Mononuclear cell (primary cell): ENCODE data around the gene TTLL7. TPM values are rescaled to one million over a fixed set of nuclear protein-coding genes. Genes with fewer than 3 reads are reported as not detected.
"Not testable (repeated sequence)": the region's sequence is repeated elsewhere in the genome, so short reads cannot be mapped to it uniquely, and the experiment has no call there.

ENCODE experiments used
- H3K27me3 ChIP-seq: 2 replicates; pipeline ENCODE4 v1.6.0; 2011; ENCODE audit warnings: low read length, control low read depth; ENCODE audit not compliant: insufficient read depth
- H3K4me1 ChIP-seq: 2 replicates; pipeline ENCODE4 v1.5.1; 2011; ENCODE audit warnings: mild to moderate bottlenecking, low read length, control low read depth; ENCODE audit not compliant: insufficient read depth
- H3K4me3 ChIP-seq: 2 replicates; pipeline ENCODE4 v1.5.1; 2011; ENCODE audit warnings: mild to moderate bottlenecking, low read length, moderate library complexity
- H3K9me3 ChIP-seq: 2 replicates; pipeline ENCODE4 v1.5.1; 2011; ENCODE audit warnings: low read depth, mild to moderate bottlenecking, control low read depth, low read length
- total RNA-seq: library from RNA; depleted of rRNA; stranded (reverse); fragments of >200 nt; gene quantifications from one replicate; pipeline ENCODE4 v1.2.3, GENCODE V29; 2012

Gene TTLL7
- total RNA-seq, 1 donor, result 0.84 TPM

- Histone ChIP-seq H3K9me3 (no peaks in the 10 kb centered on the region), H3K27me3 (peaks cover 44% of the 10 kb centered on the region), H3K4me1 (peaks cover 12% of the 10 kb centered on the region), H3K4me3 (no peak overlapping the region)
These were observed 2.1 kb upstream of the TTLL7 start for GRCh38 chr1:84000954-84001495.

- Histone ChIP-seq H3K4me1 (peaks cover 12% of the 10 kb centered on the region), H3K4me3 (no peak overlapping the region), H3K27me3 (peaks cover 44% of the 10 kb centered on the region), H3K9me3 (no peaks in the 10 kb centered on the region)
These were observed 1.4 kb upstream of the TTLL7 start for GRCh38 chr1:84000196-84000885.

GRCh38 chr1:83999316-83999819 is 436 bp upstream of the TTLL7 start:
- H3K4me3 ChIP-seq, result peak overlapping the region; percentile 44
- H3K27me3 ChIP-seq, result peaks cover 44% of the 10 kb centered on the region
- H3K4me1 ChIP-seq, result peaks cover 12% of the 10 kb centered on the region
- no peaks in the 10 kb centered on the region for H3K9me3 ChIP-seq

- Histone ChIP-seq H3K4me1 (peaks cover 12% of the 10 kb centered on the region), H3K4me3 (no peak overlapping the region), H3K9me3 (no peaks in the 10 kb centered on the region), H3K27me3 (peaks cover 44% of the 10 kb centered on the region)
These were observed 781 bp downstream of the TTLL7 start for GRCh38 chr1:83998205-83998497.

GRCh38 chr1:83997631-83998030 is 1.3 kb downstream of the TTLL7 start:
- peaks cover 12% of the 10 kb centered on the region for H3K4me1 ChIP-seq
- H3K4me3 ChIP-seq, result no peak overlapping the region
- peaks cover 44% of the 10 kb centered on the region for H3K27me3 ChIP-seq
- no peaks in the 10 kb centered on the region for H3K9me3 ChIP-seq

- Histone ChIP-seq H3K27me3 (peaks cover 44% of the 10 kb centered on the region), H3K4me3 (no peak overlapping the region), H3K9me3 (no peaks in the 10 kb centered on the region), H3K4me1 (peaks cover 12% of the 10 kb centered on the region)
These were observed 2.3 kb downstream of the TTLL7 start for GRCh38 chr1:83996621-83997020.

- Histone ChIP-seq H3K27me3 (peaks cover 40% of the 10 kb centered on the region), H3K4me1 (peaks cover 12% of the 10 kb centered on the region), H3K4me3 (no peak overlapping the region), H3K9me3 (no peaks in the 10 kb centered on the region)
These were observed 2.7 kb downstream of the TTLL7 start for GRCh38 chr1:83996191-83996590.

- Histone ChIP-seq H3K9me3 (no peaks in the 10 kb centered on the region), H3K4me1 (peaks cover 12% of the 10 kb centered on the region), H3K27me3 (peaks cover 36% of the 10 kb centered on the region), H3K4me3 (no peak overlapping the region)
These were observed 3.3 kb downstream of the TTLL7 start for GRCh38 chr1:83995649-83996048.

- Histone ChIP-seq H3K9me3 (no peaks in the 10 kb centered on the region), H3K27me3 (peaks cover 23% of the 10 kb centered on the region), H3K4me3 (no peak overlapping the region), H3K4me1 (peaks cover 6% of the 10 kb centered on the region)
These were observed 4.8 kb downstream of the TTLL7 start for GRCh38 chr1:83994111-83994510.

- Histone ChIP-seq H3K9me3 (peaks cover 7% of the 10 kb centered on the region), H3K4me3 (no peak overlapping the region), H3K27me3 (no peaks in the 10 kb centered on the region), H3K4me1 (no peaks in the 10 kb centered on the region)
These were observed 8.2 kb downstream of the TTLL7 start for GRCh38 chr1:83990734-83991133.

- Histone ChIP-seq H3K27me3 (no peaks in the 10 kb centered on the region), H3K4me3 (no peak overlapping the region), H3K9me3 (peaks cover 7% of the 10 kb centered on the region), H3K4me1 (no peaks in the 10 kb centered on the region)
These were observed 13.9 kb downstream of the TTLL7 start for GRCh38 chr1:83985048-83985447.

- not testable (repeated sequence) for H3K4me1 ChIP-seq, H3K4me3 ChIP-seq, H3K9me3 ChIP-seq, H3K27me3 ChIP-seq
These were observed 15.0 kb downstream of the TTLL7 start for GRCh38 chr1:83983918-83984317.

- no peak overlapping the region for H3K4me3 ChIP-seq
These were observed 20.9 kb downstream of the TTLL7 start for GRCh38 chr1:83978056-83978455.

GRCh38 chr1:83976920-83977319 is 22.0 kb downstream of the TTLL7 start:
- Histone ChIP-seq H3K27me3 (no peaks in the 10 kb centered on the region), H3K9me3 (no peaks in the 10 kb centered on the region), H3K4me3 (no peak overlapping the region), H3K4me1 (no peaks in the 10 kb centered on the region)

More at GRCh38 chr1:83978056-83978455, 20.9 kb downstream of the TTLL7 start:
- no peaks in the 10 kb centered on the region for H3K9me3 ChIP-seq
- H3K4me1 ChIP-seq, result no peaks in the 10 kb centered on the region
- H3K27me3 ChIP-seq, result no peaks in the 10 kb centered on the region

- no peaks in the 10 kb centered on the region for H3K4me1 ChIP-seq
- H3K27me3 ChIP-seq, result peaks cover 3% of the 10 kb centered on the region
- no peaks in the 10 kb centered on the region for H3K9me3 ChIP-seq
- H3K4me3 ChIP-seq, result no peak overlapping the region
These were observed 28.1 kb downstream of the TTLL7 start for GRCh38 chr1:83970802-83971201.

GRCh38 chr1:83970114-83970513 is 28.8 kb downstream of the TTLL7 start:
- Histone ChIP-seq H3K27me3 (peaks cover 3% of the 10 kb centered on the region), H3K9me3 (no peaks in the 10 kb centered on the region), H3K4me1 (no peaks in the 10 kb centered on the region), H3K4me3 (no peak overlapping the region)
